ENCODE measurements around the gene OR2AG1. TPM values are rescaled to one million over a fixed set of nuclear protein-coding genes. Genes with fewer than 3 reads are reported as not detected.
A peak's percentile ranks its signal among the peaks of the same experiment; 100 is the strongest.

OR2AG1 gene
- total RNA-seq, 2 experiments from 2014 or later = not detected

DNA sequence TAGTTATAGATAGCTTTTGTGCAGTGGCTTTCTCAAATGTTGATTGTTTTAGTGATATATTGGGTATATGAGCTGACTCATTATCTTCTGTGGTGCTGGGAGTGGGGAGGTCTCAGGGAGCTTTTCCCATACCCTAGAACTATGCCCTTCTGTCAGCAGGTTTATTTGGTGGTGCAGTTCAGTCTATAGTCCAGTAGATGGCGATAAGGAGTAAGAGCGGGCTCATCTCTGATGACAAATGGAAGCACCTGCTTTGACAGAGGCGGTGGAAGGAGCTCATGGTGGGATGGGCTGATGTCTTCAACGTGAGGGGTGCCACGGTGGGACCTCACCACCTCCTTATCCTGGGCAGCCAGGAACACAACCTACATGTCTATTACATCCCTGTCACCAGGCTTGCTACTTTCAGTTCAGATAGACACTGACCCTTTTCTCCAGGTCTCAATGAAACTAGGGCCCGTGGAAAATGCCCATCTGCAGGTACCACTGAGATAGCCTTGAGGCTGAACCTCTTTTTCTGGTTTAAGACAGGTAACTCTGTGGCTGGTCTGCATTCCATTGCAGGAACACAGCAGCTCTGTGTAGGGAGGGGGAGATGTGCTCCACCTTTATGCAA, 29.7 kb downstream of the OR2AG1 start:
- Histone ChIP-seq H3K36me3 (ENCODE audit: insufficient read depth, low read length) (no peaks in the 10 kb centered on the region), H3K4me1 (ENCODE audit: insufficient read depth, low read length) (peaks cover 4% of the 10 kb centered on the region), H3K27me3 (ENCODE audit: control insufficient read depth in 1 of 2, insufficient read depth in 2 of 2, low read length in 2 of 2) (no peaks in the 10 kb centered on the region), H3K27ac (ENCODE audit: low read depth in 1 of 2, low read length in 2 of 2) (no peak overlapping the region), H3K4me3 (ENCODE audit: low read length) (no peak overlapping the region), H3K9me3 (ENCODE audit: control insufficient read depth in 1 of 2, insufficient read depth in 1 of 2, low read length in 2 of 2) (no peaks in the 10 kb centered on the region)
- Mint-ChIP-seq H3K9me3 (no peaks in the 10 kb centered on the region), H3K4me1 (ENCODE audit: low read depth) (no peaks in the 10 kb centered on the region), H3K4me3 (no peak overlapping the region), H3K27me3 (peaks cover 49% of the 10 kb centered on the region), H3K27ac (no peak overlapping the region), H3K36me3 (ENCODE audit: low read depth) (no peaks in the 10 kb centered on the region)
- POLR2A ChIA-PET = no interaction called here
- TF ChIP-seq CTCF (IDR thresholded peaks at IDR 0.05) = peak; percentile 91
- peak in 9 of 14 experiments; percentile 1 to 68 (median 18) for DNase-seq
- ATAC-seq (ENCODE audit: poor library complexity) = peak; percentile 88
- intact Hi-C loops (cut with DNase I, micrococcal nuclease) = loop anchor here (2.0 to 5.0 kb wide), 3 partner anchors 630 to 882 kb away; no protein-coding TSS in a partner anchor
- CTCF ChIA-PET = interaction anchor here (0.9 to 2.3 kb wide), 5 partner anchors 9 to 32 kb away, joined by 3 to 9 read pairs (median 5); partner anchors contain the start of gene OR6A2

DNA sequence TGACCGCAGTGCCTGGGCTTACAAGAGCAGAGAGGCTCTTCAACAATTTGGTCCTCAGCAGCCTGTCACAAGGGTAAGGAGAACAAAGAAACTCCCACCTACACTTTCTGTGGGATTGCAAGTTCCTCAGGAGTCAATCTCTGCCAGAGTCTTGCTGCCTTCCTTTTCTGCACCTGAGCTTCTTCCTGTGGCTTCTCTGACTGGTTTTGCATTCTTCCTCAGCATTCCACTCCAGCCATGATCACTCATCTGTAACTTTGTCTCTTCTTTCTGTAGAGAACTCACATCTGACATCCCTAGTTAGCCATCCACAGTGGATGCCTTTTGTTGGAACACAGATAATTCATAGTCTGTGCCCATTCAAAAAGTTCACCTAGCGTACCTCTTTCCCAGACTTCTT, 30.8 kb downstream of the OR2AG1 start:
- CTCF ChIA-PET = interaction anchor here (2.3 kb wide), 1 partner anchor 13 kb away, joined by 9 read pairs; no protein-coding TSS in a partner anchor

DNA sequence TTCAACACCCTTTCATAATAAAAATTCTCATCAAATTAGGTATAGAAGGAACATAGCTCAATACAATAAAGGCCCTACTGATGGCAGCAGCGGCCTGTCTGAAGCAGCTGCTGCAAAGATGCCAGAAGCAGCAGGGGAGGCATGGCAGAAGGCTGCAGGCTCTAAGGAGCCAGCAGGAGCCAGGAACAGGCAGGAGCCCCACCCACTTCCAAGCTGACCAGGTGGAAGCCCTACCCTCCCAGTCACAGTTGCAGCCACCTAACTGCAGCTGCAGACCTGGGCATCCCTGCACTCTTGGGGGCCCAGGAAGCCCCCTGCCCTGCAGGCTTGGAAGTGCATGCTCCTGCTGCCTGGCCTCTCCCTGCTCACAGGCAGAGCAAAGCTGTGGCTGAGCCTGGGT, 34.9 kb downstream of the OR2AG1 start:
- H3K27ac ChIP-seq (ENCODE audit: low read depth in 1 of 2, low read length in 2 of 2) = no peak overlapping the region
- CTCF ChIA-PET = no interaction called here
- no peak for TF ChIP-seq CTCF (IDR thresholded peaks at IDR 0.05)
- no peak overlapping the region for H3K4me3 ChIP-seq (ENCODE audit: low read length)
- Mint-ChIP-seq H3K4me3 (no peak overlapping the region), H3K9me3 (peaks cover 3% of the 10 kb centered on the region), H3K4me1 (ENCODE audit: low read depth) (no peaks in the 10 kb centered on the region), H3K27me3 (peaks cover 22% of the 10 kb centered on the region), H3K27ac (no peak overlapping the region), H3K36me3 (ENCODE audit: low read depth) (no peaks in the 10 kb centered on the region)
- POLR2A ChIA-PET = no interaction called here
- ATAC-seq (ENCODE audit: poor library complexity) (no peak), DNase-seq (no peak)
- H3K36me3 ChIP-seq (ENCODE audit: insufficient read depth, low read length) = no peaks in the 10 kb centered on the region
- H3K27me3 ChIP-seq (ENCODE audit: control insufficient read depth in 1 of 2, insufficient read depth in 2 of 2, low read length in 2 of 2) = peaks cover 0 to 3% of the 10 kb centered on the region in 2 experiments
- H3K4me1 ChIP-seq (ENCODE audit: insufficient read depth, low read length) = peaks cover under 1% of the 10 kb centered on the region
- H3K9me3 ChIP-seq (ENCODE audit: control insufficient read depth in 1 of 2, insufficient read depth in 1 of 2, low read length in 2 of 2) = peaks cover 0 to 13% of the 10 kb centered on the region in 2 experiments
- intact Hi-C loops (cut with DNase I, micrococcal nuclease) = no loop called here

More for the DNA sequence above, 30.8 kb downstream of the OR2AG1 start:
- H3K4me1 ChIP-seq (ENCODE audit: insufficient read depth, low read length) = peaks cover 4% of the 10 kb centered on the region
- POLR2A ChIA-PET = no interaction called here
- peaks cover 38% of the 10 kb centered on the region for H3K27me3 Mint-ChIP-seq
- H3K27me3 ChIP-seq (ENCODE audit: control insufficient read depth in 1 of 2, insufficient read depth in 2 of 2, low read length in 2 of 2) = no peaks in the 10 kb centered on the region
- H3K36me3 ChIP-seq (ENCODE audit: insufficient read depth, low read length) = no peaks in the 10 kb centered on the region
- no peak overlapping the region for H3K4me3 ChIP-seq (ENCODE audit: low read length)
- no peak overlapping the region for H3K27ac Mint-ChIP-seq
- no peak for ATAC-seq (ENCODE audit: poor library complexity)
- DNase-seq = no peak
- H3K9me3 ChIP-seq (ENCODE audit: control insufficient read depth in 1 of 2, insufficient read depth in 1 of 2, low read length in 2 of 2) = peaks cover 0 to 8% of the 10 kb centered on the region in 2 experiments
- TF ChIP-seq CTCF (IDR thresholded peaks at IDR 0.05) = no peak
- no peaks in the 10 kb centered on the region for H3K4me1 Mint-ChIP-seq (ENCODE audit: low read depth)
- H3K9me3 Mint-ChIP-seq = no peaks in the 10 kb centered on the region
- no peak overlapping the region for H3K4me3 Mint-ChIP-seq
- intact Hi-C loops (cut with DNase I, micrococcal nuclease) = loop anchor here (2.0 to 5.0 kb wide), 3 partner anchors 629 to 881 kb away; no protein-coding TSS in a partner anchor
- H3K27ac ChIP-seq (ENCODE audit: low read depth in 1 of 2, low read length in 2 of 2) = no peak overlapping the region
- no peaks in the 10 kb centered on the region for H3K36me3 Mint-ChIP-seq (ENCODE audit: low read depth)

All from CD4-positive, alpha-beta T cell (primary cell).